Heart left ventricle (tissue), 16 donors: ENCODE results near the gene CCL13. TPM values are rescaled to one million over a fixed set of nuclear protein-coding genes. Genes with fewer than 3 reads are reported as not detected.
A peak's percentile ranks its signal among the peaks of the same experiment; 100 is the strongest.

Experiments
- ATAC-seq, 4 donors: fragments of 200-7000 bp; cut with Tn5 transposase; one replicate each; pipeline ENCODE4 v1.9.1; 2020 to 2022; ENCODE audit warnings: moderate library complexity in 4 of 4, mild to moderate bottlenecking in 3 of 4, moderate number of reproducible peaks in 1 of 4
- DNase-seq, 5 donors: peaks; one replicate each; pipeline ENCODE4 v3.0.0-alpha.2; 2020
- H3K27ac ChIP-seq, 12 donors: fragments of 200-600 bp; sonication (generic) in 4 of 12; one replicate each; pipeline versions ENCODE4 v1.5.0 to v1.8.0; 2016 to 2022; ENCODE audit warnings: mild to moderate bottlenecking in 2 of 12
- H3K27me3 ChIP-seq, 9 donors: fragments of 200-600 bp; sonication (generic) in 2 of 9; one replicate each; pipeline versions ENCODE4 v1.5.1 to v1.8.0; 2016 to 2022; ENCODE audit warnings: mild to moderate bottlenecking in 3 of 9
- H3K36me3 ChIP-seq, 9 donors: fragments of 200-600 bp; sonication (generic) in 2 of 9; one replicate each; pipeline versions ENCODE4 v1.5.0 to v1.8.0; 2018 to 2022; ENCODE audit warnings: mild to moderate bottlenecking in 2 of 9
- H3K4me1 ChIP-seq, 12 donors: fragments of 200-600 bp; sonication (generic) in 4 of 12; one replicate each; pipeline versions ENCODE4 v1.5.0 to v1.8.0; 2016 to 2022; ENCODE audit warnings: mild to moderate bottlenecking in 3 of 12
- H3K4me3 ChIP-seq, 12 donors: fragments of 200-600 bp; sonication (generic) in 4 of 12; one replicate each; pipeline versions ENCODE4 v1.5.0 to v1.8.0; 2017 to 2022; ENCODE audit warnings: mild to moderate bottlenecking in 9 of 12, moderate library complexity in 4 of 12
- H3K9me3 ChIP-seq, 12 donors: fragments of 200-600 bp; sonication (generic) in 4 of 12; one replicate each; pipeline versions ENCODE4 v1.5.0 to v1.8.0; 2016 to 2022; ENCODE audit warnings: mild to moderate bottlenecking in 1 of 12
- CTCF ChIP-seq, 12 donors: fragments of 200-600 bp; sonication (generic) in 4 of 12; IDR thresholded peaks; one replicate each; pipeline versions ENCODE4 v1.5.0 to v1.8.0; 2018 to 2022; ENCODE audit warnings: antibody characterized with exemption in 12 of 12, mild to moderate bottlenecking in 5 of 12
- POLR2A ChIP-seq, 2 donors: fragments of 450-650 bp; IDR thresholded peaks; one replicate each; pipeline ENCODE4 v1.6.1; 2017; ENCODE audit warnings: antibody characterized with exemption in 2 of 2, mild to moderate bottlenecking in 2 of 2, moderate library complexity in 2 of 2
- WGBS, 4 donors: extraction: QIAGEN DNeasy Blood & Tissue Kit in 2 of 4; methylation state at CpG; one replicate each; pipeline versions ENCODE4 v1.1.5 to v1.1.7; 2013 to 2018; 5-methylcytosine and 5-hydroxymethylcytosine counted together
- intact Hi-C, 10 donors: fragments of 100-400 bp; cut with DNase I; formaldehyde crosslinking; loops; one replicate each; pipeline versions ENCODE4 v1.11.1 to v1.14.2; 2022
- polyA plus RNA-seq, 2 donors: library from polyadenylated mRNA; stranded (reverse); fragments of 200-250 nt; gene quantifications; one replicate each; pipeline ENCODE4 v1.2.3, GENCODE V29; 2013
- total RNA-seq, 9 donors: library from RNA; depleted of rRNA in 2 of 9; stranded (reverse); fragments of >200 nt in 2 of 9; fragmentation: NEBNext Ultra II Directional in 3 of 9; extraction: Animal tissue kit (Norgen Biotek cat#: 25700) in 3 of 9; gene quantifications; one replicate each; pipeline versions ENCODE4 v1.1.0 to v1.2.4, GENCODE V29; 2016 to 2023
- donor health status: ischemic (EF 13 %, LVEDD 7.1; RV severe dilation, severe dysfunction).
- donor health status: healthy with polysubstance abuse.
- donor health status: DM: no; HTN: yes; CAD: no.
- donor health status: DM: no; HTN: no; CAD: no.
- donor health status: ischemic (EF 25% LVEDD 6.9; RV normal size, moderate dysfunction).
- donor health status: ischemic (EF 25% LVEDD 5.7; RV mildly dilated, moderate dysfunction).
- donor health status: healthy.
- donor health status: DM: yes; HTN: yes; CAD: no.
- donor health status: ischemic (EF 35%, LVEDD 5.7; RV mildly dilated, moderate dysfunction).
- donor health status: nonischemic (EF 11% LVEDD 7.7; RV severe dilation, severe dysfunction).
- donor health status: DM: yes; HTN: yes; CAD: no.
- donor health status: PGD.
- donor health status: ischemic (EF 29% LVEDD 5.4; RV normal size, mild dysfunction).
- donor health status: nonischemic (EF 23%, LVEDD 6.1; RV moderate dilation, normal function).

The CCL13 gene
- total and polyA plus RNA-seq, 11 donors, result 0.29 to 98.0 (median 1.1) TPM; not detected in 2

DNA sequence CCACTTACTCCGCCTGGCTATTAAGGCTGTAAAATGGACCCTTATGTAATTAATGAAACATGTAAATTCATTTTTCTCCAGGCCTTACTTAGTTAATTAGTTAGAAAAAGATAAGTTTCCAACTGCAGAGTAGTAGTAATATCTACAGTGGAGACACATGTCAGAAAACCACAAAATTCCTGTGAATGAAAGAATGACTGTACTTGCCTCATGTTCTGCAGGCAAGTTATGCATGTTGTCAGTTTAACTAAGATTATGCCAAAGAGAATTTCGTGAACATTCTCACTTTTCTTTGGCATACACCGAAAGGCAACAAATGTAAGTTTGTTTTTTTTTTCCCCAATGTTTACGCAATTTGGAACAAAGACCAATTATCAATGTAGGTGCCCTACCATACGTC is 23.6 kb downstream of the CCL13 start:
- ATAC-seq (no peak), DNase-seq (no peak)
- H3K36me3 ChIP-seq, result no peaks in the 10 kb centered on the region
- intact Hi-C loops, result no loop called here
- peaks cover 0 to 43% (median 0%) of the 10 kb centered on the region in 12 donors for H3K4me1 ChIP-seq
- no peak overlapping the region for H3K4me3 ChIP-seq
- H3K27ac ChIP-seq, result no peak overlapping the region
- TF ChIP-seq CTCF (IDR thresholded peaks at IDR 0.05) (no peak), POLR2A (IDR thresholded peaks at IDR 0.05) (no peak)
- WGBS, 4 donors, result 74 to 82% (median 77%) methylated on average over 5 of the region's 5 CpGs
- peaks cover 0 to 13% (median 0%) of the 10 kb centered on the region in 9 donors for H3K27me3 ChIP-seq
- no peaks in the 10 kb centered on the region for H3K9me3 ChIP-seq

DNA sequence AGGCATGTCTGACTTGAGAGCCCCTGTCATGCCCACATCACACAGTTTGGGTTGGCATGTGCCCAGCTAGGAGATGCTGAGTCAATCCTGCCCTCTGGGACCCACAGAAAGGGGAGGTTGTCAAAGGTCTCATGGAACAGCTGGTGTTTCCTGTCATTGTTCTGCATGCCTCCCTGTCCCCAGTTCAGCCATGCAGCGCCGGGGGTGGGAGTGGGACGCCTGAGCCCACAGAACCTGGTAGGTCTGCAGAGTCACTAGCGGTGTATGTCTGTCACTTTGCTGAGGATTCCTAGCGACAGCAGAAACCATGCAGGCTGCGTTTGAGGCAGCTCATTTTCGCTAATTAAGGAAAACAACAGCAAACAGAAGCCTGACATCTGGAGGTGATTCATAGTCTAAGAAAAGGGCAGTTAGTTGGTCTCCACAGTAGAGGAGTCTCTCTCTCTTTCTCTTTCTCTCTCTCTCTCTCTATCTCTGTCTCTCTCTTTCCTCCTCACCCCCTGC is 26.4 kb downstream of the CCL13 start:
- Histone ChIP-seq H3K36me3 (no peaks in the 10 kb centered on the region), H3K27me3 (peaks cover 0 to 19% (median 0%) of the 10 kb centered on the region in 9 donors), H3K27ac (no peak overlapping the region), H3K9me3 (no peaks in the 10 kb centered on the region), H3K4me3 (no peak overlapping the region), H3K4me1 (peaks cover 0 to 50% (median 0%) of the 10 kb centered on the region in 12 donors)
- ATAC-seq, result peak in 1 of 4 donors; percentile 52
- DNase-seq, result no peak
- intact Hi-C loops, result no loop called here
- 27 to 39% (median 31%) methylated on average over 7 of the region's 7 CpGs for WGBS, 4 donors
- TF ChIP-seq POLR2A (IDR thresholded peaks at IDR 0.05) (no peak), CTCF (IDR thresholded peaks at IDR 0.05) (no peak)

DNA sequence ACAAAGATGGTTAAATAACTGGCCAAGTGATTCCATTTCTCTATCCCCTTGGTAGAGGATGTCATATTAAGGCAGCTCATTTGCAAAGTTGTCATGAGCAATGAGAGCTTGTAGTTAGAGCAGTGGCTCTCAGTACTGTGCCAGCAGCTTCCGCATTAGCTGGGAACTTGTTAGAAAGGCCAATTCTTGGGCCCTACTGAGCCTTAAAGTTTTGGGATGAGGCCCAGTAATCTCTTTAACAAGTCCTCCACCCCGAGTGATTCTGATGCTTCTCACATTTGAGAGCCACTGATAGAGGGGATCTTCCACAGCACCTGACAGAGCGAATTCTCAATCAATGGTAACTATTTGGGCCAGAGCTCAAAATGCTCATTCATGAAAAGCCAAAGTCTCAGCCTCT is 26.9 kb downstream of the CCL13 start:
- DNase-seq (no peak), ATAC-seq (no peak)
- Histone ChIP-seq H3K9me3 (no peaks in the 10 kb centered on the region), H3K27me3 (peaks cover 0 to 19% (median 0%) of the 10 kb centered on the region in 9 donors), H3K4me1 (peaks cover 0 to 48% (median 0%) of the 10 kb centered on the region in 12 donors), H3K4me3 (no peak overlapping the region), H3K36me3 (no peaks in the 10 kb centered on the region), H3K27ac (no peak overlapping the region)
- intact Hi-C loops, result no loop called here
- TF ChIP-seq CTCF (IDR thresholded peaks at IDR 0.05), result no peak
- TF ChIP-seq POLR2A (IDR thresholded peaks at IDR 0.05), result no peak
- 68 to 79% (median 74%) methylated on average over 3 of the region's 3 CpGs for WGBS, 4 donors

- peaks cover 0 to 19% (median under 1%) of the 10 kb centered on the region in 9 donors for H3K27me3 ChIP-seq
Observed at GRCh38 chr17:34384271-34384670, 28.0 kb downstream of the CCL13 start.

More at GRCh38 chr17:34384271-34384670, 28.0 kb downstream of the CCL13 start:
- TF ChIP-seq CTCF (IDR thresholded peaks at IDR 0.05), result no peak
- no peak overlapping the region for H3K27ac ChIP-seq
- intact Hi-C loops, result no loop called here
- H3K36me3 ChIP-seq, result no peaks in the 10 kb centered on the region
- H3K9me3 ChIP-seq, result no peaks in the 10 kb centered on the region
- no peak for DNase-seq
- peaks cover 0 to 37% (median 0%) of the 10 kb centered on the region in 12 donors for H3K4me1 ChIP-seq
- H3K4me3 ChIP-seq, result no peak overlapping the region
- WGBS, 4 donors, result 74 to 78% (median 76%) methylated on average over 1 of the region's 1 CpG
- ATAC-seq, result no peak
